Neural cell (in vitro differentiated cells): ENCODE measurements around the gene LRP8. TPM values are rescaled to one million over a fixed set of nuclear protein-coding genes. Genes with fewer than 3 reads are reported as not detected.

ENCODE experiments used
- H2AFZ ChIP-seq: fragments of 200-600, 300-800 bp; sonication (generic), shearing (Covaris generic); 2 replicates; pipeline ENCODE4 v1.6.0; 2014; ENCODE audit warnings: low read depth, mild to moderate bottlenecking, antibody characterized with exemption, low read length, moderate library complexity
- H3F3A ChIP-seq: fragments of 200-600 bp; shearing (Covaris generic); 2 replicates; pipeline ENCODE4 v1.6.1; 2016; ENCODE audit warnings: mild to moderate bottlenecking, moderate library complexity, mixed read lengths, antibody characterized with exemption, low read length; ENCODE audit not compliant: insufficient read depth, poor library complexity, severe bottlenecking
- H3K27ac ChIP-seq: fragments of 200-600, 300-800 bp; sonication (generic), shearing (Covaris generic); 2 replicates; pipeline ENCODE4 v1.5.1; 2014; ENCODE audit warnings: mild to moderate bottlenecking, low read length, moderate library complexity
- H3K27me3 ChIP-seq: fragments of 300-800, 200-600 bp; sonication (generic), shearing (Covaris generic); 2 replicates; pipeline ENCODE4 v1.6.0; 2014; ENCODE audit warnings: mild to moderate bottlenecking, low read depth, low read length, moderate library complexity; ENCODE audit not compliant: insufficient read depth
- H3K36me3 ChIP-seq: fragments of 300-800, 200-600 bp; sonication (generic), shearing (Covaris generic); 2 replicates; pipeline ENCODE4 v1.5.1; 2014; ENCODE audit warnings: mild to moderate bottlenecking, antibody characterized with exemption, low read length, moderate library complexity; ENCODE audit not compliant: insufficient read depth
- H3K4me2 ChIP-seq: fragments of 300-800, 200-600 bp; sonication (generic), shearing (Covaris generic); 2 replicates; pipeline ENCODE4 v1.6.0; 2014; ENCODE audit warnings: mild to moderate bottlenecking, low read length
- H3K4me3 ChIP-seq: fragments of 300-800, 200-600 bp; sonication (generic), shearing (Covaris generic); 2 replicates; pipeline ENCODE4 v1.5.1; 2014; ENCODE audit warnings: mild to moderate bottlenecking, low read length, moderate library complexity
- H3K79me2 ChIP-seq: fragments of 200-600 bp; shearing (Covaris generic); replicated peaks from 2 replicates; pipeline ENCODE4 v1.6.0; 2014; ENCODE audit warnings: mild to moderate bottlenecking, low read length, moderate library complexity; ENCODE audit not compliant: insufficient read depth
- H3K9ac ChIP-seq: fragments of 300-800, 200-600 bp; sonication (generic), shearing (Covaris generic); 2 replicates; pipeline ENCODE4 v1.6.1; 2016; ENCODE audit warnings: mild to moderate bottlenecking, low read length, mixed read lengths
- H3K9me2 ChIP-seq: fragments of 200-600 bp; shearing (Covaris generic); 2 replicates; pipeline ENCODE4 v1.6.1; 2016; ENCODE audit warnings: mild to moderate bottlenecking, low read length, mixed read lengths; ENCODE audit not compliant: insufficient read depth
- H3K9me3 ChIP-seq: fragments of 200-600, 300-800 bp; sonication (generic), shearing (Covaris generic); 2 replicates; pipeline ENCODE4 v1.6.1; 2016; ENCODE audit warnings: mild to moderate bottlenecking, mixed run types, low read length, moderate library complexity, mixed read lengths
- H4K20me1 ChIP-seq: fragments of 200-600 bp; shearing (Covaris generic); 2 replicates; pipeline ENCODE4 v1.6.1; 2016; ENCODE audit warnings: mild to moderate bottlenecking, mixed run types; ENCODE audit not compliant: insufficient read depth
- EP300 ChIP-seq: fragments of 450-650 bp; conservative IDR thresholded peaks from 2 replicates; pipeline ENCODE4 v1.6.1; 2014; ENCODE audit warnings: antibody characterized with exemption, mild to moderate bottlenecking, moderate library complexity; ENCODE audit not compliant: poor library complexity, severe bottlenecking
- EZH2 ChIP-seq: fragments of 200-600, 300-800 bp; shearing (Covaris generic), sonication (generic); IDR thresholded peaks from 2 replicates; pipeline ENCODE4 v1.6.1; 2014; ENCODE audit warnings: antibody characterized with exemption, low read length, borderline replicate concordance, mild to moderate bottlenecking; ENCODE audit not compliant: insufficient read depth, poor library complexity, severe bottlenecking
- POLR2AphosphoS5 ChIP-seq: IDR thresholded peaks from 2 replicates; pipeline ENCODE4 v1.6.1; 2012
- RAD21 ChIP-seq: fragments of 450-650 bp; conservative IDR thresholded peaks from 2 replicates; pipeline ENCODE4 v1.6.1; 2014; ENCODE audit warnings: antibody characterized with exemption, mild to moderate bottlenecking, moderate library complexity
- SMC3 ChIP-seq: fragments of 450-650 bp; conservative IDR thresholded peaks from 2 replicates; pipeline ENCODE4 v1.6.1; 2014; ENCODE audit warnings: antibody characterized with exemption, mild to moderate bottlenecking, moderate library complexity; ENCODE audit not compliant: poor library complexity
- TAF1 ChIP-seq: IDR thresholded peaks from 2 replicates; pipeline ENCODE4 v1.6.1; 2012; ENCODE audit warnings: low read depth
- polyA minus RNA-seq: library from RNA; depleted of rRNA, polyadenylated mRNA; stranded (reverse); fragments of >200 nt; gene quantifications from 2 replicates; pipeline ENCODE4 v1.2.3, GENCODE V29; 2014
- polyA plus RNA-seq: library from polyadenylated mRNA; depleted of rRNA; stranded (reverse); fragments of >200 nt; gene quantifications from 2 replicates; pipeline ENCODE4 v1.2.3, GENCODE V29; 2014
- TF ChIP-seq, protein P1 (sequence below): IDR thresholded peaks from 2 replicates; pipeline ENCODE4 v1.6.1; 2012; ENCODE audit warnings: borderline replicate concordance

Gene LRP8
- polyA plus RNA-seq (65.8 TPM in 2 replicates), polyA minus RNA-seq (97.9 and 112 TPM in 2 replicates)

DNA sequence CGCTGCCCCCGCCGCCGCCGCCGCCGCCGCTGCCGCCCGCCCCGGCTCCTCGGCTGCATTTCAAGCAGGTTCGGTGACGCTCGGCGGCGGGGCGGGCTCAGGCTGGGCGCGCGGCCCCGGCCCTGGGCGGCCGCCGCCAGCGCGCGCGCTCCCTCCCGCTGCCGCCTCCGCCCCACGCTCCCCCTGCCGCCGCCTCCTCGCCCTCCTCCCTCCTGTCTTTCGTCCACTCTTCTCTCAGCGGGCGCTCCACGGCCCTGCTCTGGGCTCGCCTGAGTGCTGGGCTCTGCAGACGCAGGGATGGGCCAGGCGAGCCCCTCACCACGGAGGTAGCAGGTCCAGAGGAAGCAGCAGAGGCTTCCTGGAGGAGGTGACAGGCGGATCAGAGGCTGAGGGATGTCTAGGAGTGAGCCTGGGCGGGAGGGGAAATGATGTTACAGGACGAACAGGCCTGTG lies at the start of gene LRP8:
TSS of gene LRP8 (minus strand) at position 62 of the 453 bp plus-strand sequence. CDS start 158 bp downstream, outside the sequence.
- Histone ChIP-seq H3K27ac (peak within 1 kb of the TSS; percentile 89), H4K20me1 (peaks cover 23% of the 10 kb centered on the region)

DNA sequence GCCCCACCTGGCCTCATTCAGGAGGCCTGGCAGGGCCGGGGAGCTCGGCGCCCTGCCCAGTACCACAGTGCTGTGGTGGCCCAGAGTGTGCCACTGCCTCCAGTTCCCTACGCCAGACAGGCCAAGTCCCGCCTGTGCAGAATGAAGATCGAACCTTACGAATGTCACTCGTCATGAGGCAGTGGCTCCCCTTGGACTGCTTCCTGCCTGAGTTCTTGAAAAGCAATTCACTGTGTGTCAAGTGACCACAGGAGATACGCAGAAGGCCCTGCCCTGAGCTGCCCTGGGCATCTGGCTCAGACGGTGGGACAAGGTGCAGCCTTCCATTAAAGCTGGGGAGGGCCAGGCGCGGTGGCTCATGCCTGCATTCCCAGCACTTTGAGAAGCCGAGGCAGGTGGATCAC lies 49.6 kb upstream of the LRP8 start:
- Histone ChIP-seq H3K27me3 (no peaks in the 10 kb centered on the region), H3K4me3 (no peak overlapping the region), H3K27ac (no peak overlapping the region), H3K36me3 (no peaks in the 10 kb centered on the region), H3K4me2 (no peak overlapping the region), H3K9ac (no peak overlapping the region), H3K9me2 (no peaks in the 10 kb centered on the region), H3K79me2 (no peaks in the 10 kb centered on the region), H4K20me1 (no peaks in the 10 kb centered on the region), H2AFZ (no peak overlapping the region), H3K9me3 (no peaks in the 10 kb centered on the region), H3F3A (no peaks in the 10 kb centered on the region)
- TF ChIP-seq EZH2: no peak

More for the DNA sequence above, at the start of gene LRP8:
- peak within 1 kb of the TSS; percentile 87 for H3K4me2 ChIP-seq
- H3K9me3 ChIP-seq: no peaks in the 10 kb centered on the region
- TF ChIP-seq EZH2: no peak
- peak; percentile 26 for TF ChIP-seq EP300
- TF ChIP-seq RAD21: no peak
- peak; percentile 39 for TF ChIP-seq TAF1
- TF ChIP-seq POLR2AphosphoS5: peak; percentile 39
- peak within 1 kb of the TSS; percentile 89 for H3K4me3 ChIP-seq
- peak within 1 kb of the TSS; percentile 80 for H2AFZ ChIP-seq
- no peaks in the 10 kb centered on the region for H3K27me3 ChIP-seq
- peaks cover 35% of the 10 kb centered on the region for H3K79me2 ChIP-seq
- peak within 1 kb of the TSS; percentile 99 for H3K9ac ChIP-seq
- H3K9me2 ChIP-seq: no peaks in the 10 kb centered on the region
- H3F3A ChIP-seq: no peaks in the 10 kb centered on the region
- H3K36me3 ChIP-seq: peaks cover 15% of the 10 kb centered on the region

DNA sequence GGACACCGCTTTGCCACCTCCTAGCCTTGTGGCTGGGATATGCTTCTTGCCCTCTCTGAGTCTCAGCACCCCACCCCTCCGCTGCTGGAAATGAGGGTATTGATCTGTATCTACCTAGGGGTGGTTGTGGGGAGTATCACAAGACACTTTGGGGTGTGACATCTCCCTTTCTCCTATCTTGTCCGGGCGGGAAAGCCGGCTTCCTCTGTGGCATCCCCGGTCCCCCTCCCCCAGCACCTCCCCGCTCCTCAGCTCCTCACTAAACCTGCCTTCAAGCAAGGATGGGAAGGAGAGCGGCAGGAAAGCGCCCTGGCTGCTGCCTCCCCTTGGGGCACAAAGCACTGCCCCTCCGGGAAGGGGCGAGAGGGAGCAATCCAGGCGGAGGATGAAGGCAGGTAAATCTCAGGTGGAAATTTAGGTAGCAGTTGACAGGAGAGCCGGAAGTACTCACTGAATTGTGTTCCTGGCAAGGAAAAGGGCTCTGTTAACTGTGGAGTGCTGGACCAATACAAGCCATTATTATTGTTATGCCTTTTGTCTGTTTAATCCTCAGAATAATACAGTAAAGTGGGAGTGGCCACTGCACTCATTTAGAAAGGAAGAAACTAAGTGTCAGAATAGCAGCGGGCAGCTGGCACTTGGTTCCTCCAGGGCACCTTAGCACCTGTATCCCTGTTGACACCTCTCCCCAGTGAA lies 49.0 kb upstream of the LRP8 start:
- H2AFZ ChIP-seq: no peak overlapping the region
- H3K79me2 ChIP-seq: no peaks in the 10 kb centered on the region

More for the DNA sequence above, 49.0 kb upstream of the LRP8 start:
- Histone ChIP-seq H3K9ac (no peak overlapping the region), H3K4me2 (no peak overlapping the region), H3F3A (no peaks in the 10 kb centered on the region), H3K27ac (no peak overlapping the region), H3K9me3 (no peaks in the 10 kb centered on the region), H4K20me1 (no peaks in the 10 kb centered on the region), H3K4me3 (no peak overlapping the region), H3K9me2 (no peaks in the 10 kb centered on the region), H3K36me3 (no peaks in the 10 kb centered on the region), H3K27me3 (no peaks in the 10 kb centered on the region)
- no peak for TF ChIP-seq EP300
- TF ChIP-seq SMC3: no peak
- no peak for TF ChIP-seq RAD21
- no peak for TF ChIP-seq POLR2AphosphoS5
- TF ChIP-seq, protein P1, sequence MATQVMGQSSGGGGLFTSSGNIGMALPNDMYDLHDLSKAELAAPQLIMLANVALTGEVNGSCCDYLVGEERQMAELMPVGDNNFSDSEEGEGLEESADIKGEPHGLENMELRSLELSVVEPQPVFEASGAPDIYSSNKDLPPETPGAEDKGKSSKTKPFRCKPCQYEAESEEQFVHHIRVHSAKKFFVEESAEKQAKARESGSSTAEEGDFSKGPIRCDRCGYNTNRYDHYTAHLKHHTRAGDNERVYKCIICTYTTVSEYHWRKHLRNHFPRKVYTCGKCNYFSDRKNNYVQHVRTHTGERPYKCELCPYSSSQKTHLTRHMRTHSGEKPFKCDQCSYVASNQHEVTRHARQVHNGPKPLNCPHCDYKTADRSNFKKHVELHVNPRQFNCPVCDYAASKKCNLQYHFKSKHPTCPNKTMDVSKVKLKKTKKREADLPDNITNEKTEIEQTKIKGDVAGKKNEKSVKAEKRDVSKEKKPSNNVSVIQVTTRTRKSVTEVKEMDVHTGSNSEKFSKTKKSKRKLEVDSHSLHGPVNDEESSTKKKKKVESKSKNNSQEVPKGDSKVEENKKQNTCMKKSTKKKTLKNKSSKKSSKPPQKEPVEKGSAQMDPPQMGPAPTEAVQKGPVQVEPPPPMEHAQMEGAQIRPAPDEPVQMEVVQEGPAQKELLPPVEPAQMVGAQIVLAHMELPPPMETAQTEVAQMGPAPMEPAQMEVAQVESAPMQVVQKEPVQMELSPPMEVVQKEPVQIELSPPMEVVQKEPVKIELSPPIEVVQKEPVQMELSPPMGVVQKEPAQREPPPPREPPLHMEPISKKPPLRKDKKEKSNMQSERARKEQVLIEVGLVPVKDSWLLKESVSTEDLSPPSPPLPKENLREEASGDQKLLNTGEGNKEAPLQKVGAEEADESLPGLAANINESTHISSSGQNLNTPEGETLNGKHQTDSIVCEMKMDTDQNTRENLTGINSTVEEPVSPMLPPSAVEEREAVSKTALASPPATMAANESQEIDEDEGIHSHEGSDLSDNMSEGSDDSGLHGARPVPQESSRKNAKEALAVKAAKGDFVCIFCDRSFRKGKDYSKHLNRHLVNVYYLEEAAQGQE: no peak
